ENCODE measurements around the gene AGAP6.
"Not testable (repeated sequence)": the region's sequence is repeated elsewhere in the genome, so short reads cannot be mapped to it uniquely, and the experiment has no call there.

AGAP6 gene

GRCh38 chr10:50020451-50021024 is 32.3 kb downstream of the AGAP6 start:
- POLR2A ChIA-PET; DNase-seq (ENCODE audit: extremely low spot score); CTCF ChIA-PET: not testable (repeated sequence)

GRCh38 chr10:50021646-50022045 is 33.4 kb downstream of the AGAP6 start:
- no peak for DNase-seq (ENCODE audit: extremely low spot score)
- TF ChIP-seq CTCF (IDR thresholded peaks at IDR 0.05; ENCODE audit: control extremely low read depth, extremely low read depth, low read depth, missing control alignments) = no peak
- CTCF ChIA-PET = no interaction called here
- POLR2A ChIA-PET = no interaction called here

GRCh38 chr10:50024716-50025383 is 36.6 kb downstream of the AGAP6 start:
- DNase-seq (ENCODE audit: extremely low spot score); POLR2A ChIA-PET: not testable (repeated sequence)
- CTCF ChIA-PET = interaction anchor here (1.5 kb wide), 1 partner anchor 13 kb away, joined by 4 read pairs; no protein-coding TSS in a partner anchor

GRCh38 chr10:50025627-50026026 is 37.4 kb downstream of the AGAP6 start:
- no peak for DNase-seq (ENCODE audit: extremely low spot score)
- ChIA-PET POLR2A (no interaction called here), CTCF (interaction anchor here (1.5 kb wide), 1 partner anchor 12 kb away, joined by 4 read pairs; no protein-coding TSS in a partner anchor)
- no peak for TF ChIP-seq CTCF (IDR thresholded peaks at IDR 0.05; ENCODE audit: control extremely low read depth, extremely low read depth, low read depth, missing control alignments)

- POLR2A ChIA-PET = no interaction called here
- no peak for TF ChIP-seq CTCF (IDR thresholded peaks at IDR 0.05; ENCODE audit: control extremely low read depth, extremely low read depth, low read depth, missing control alignments)
- CTCF ChIA-PET = no interaction called here
- no peak for DNase-seq (ENCODE audit: extremely low spot score)
These were observed 39.0 kb downstream of the AGAP6 start for GRCh38 chr10:50027195-50027594.

GRCh38 chr10:50033481-50033880 is 45.3 kb downstream of the AGAP6 start:
- CTCF ChIA-PET = no interaction called here
- POLR2A ChIA-PET = no interaction called here
- no peak for DNase-seq (ENCODE audit: extremely low spot score)
- no peak for TF ChIP-seq CTCF (IDR thresholded peaks at IDR 0.05; ENCODE audit: control extremely low read depth, extremely low read depth, low read depth, missing control alignments)

- CTCF ChIA-PET; POLR2A ChIA-PET; DNase-seq (ENCODE audit: extremely low spot score): not testable (repeated sequence)
These were observed 47.1 kb downstream of the AGAP6 start for GRCh38 chr10:50035337-50035736.

GRCh38 chr10:50044941-50045664 is 56.9 kb downstream of the AGAP6 start:
- CTCF ChIA-PET = no interaction called here
- no peak for DNase-seq (ENCODE audit: extremely low spot score)
- TF ChIP-seq CTCF (IDR thresholded peaks at IDR 0.05; ENCODE audit: control extremely low read depth, extremely low read depth, low read depth, missing control alignments) = no peak
- POLR2A ChIA-PET = no interaction called here

GRCh38 chr10:50046457-50046856 is 58.3 kb downstream of the AGAP6 start:
- POLR2A ChIA-PET; DNase-seq (ENCODE audit: extremely low spot score); CTCF ChIA-PET: not testable (repeated sequence)

GRCh38 chr10:50047594-50047993 is 59.4 kb downstream of the AGAP6 start:
- DNase-seq (ENCODE audit: extremely low spot score); CTCF ChIA-PET; POLR2A ChIA-PET: not testable (repeated sequence)

- DNase-seq (ENCODE audit: extremely low spot score); CTCF ChIA-PET; POLR2A ChIA-PET: not testable (repeated sequence)
These were observed 63.9 kb downstream of the AGAP6 start for GRCh38 chr10:50051995-50052660.

Measured in GM10248 (cell line).